ENCODE measurements around the gene LRP5. TPM values are rescaled to one million over a fixed set of nuclear protein-coding genes. Genes with fewer than 3 reads are reported as not detected.

The LRP5 gene
- polyA plus RNA-seq, 6 donors from 2014 or later, result 0.04 to 0.88 (median 0.56) TPM; not detected in 1

- Mint-ChIP-seq H3K27ac (no peak overlapping the region), H3K9me3 (no peaks in the 10 kb centered on the region), H3K4me3 (no peak overlapping the region), H3K4me1 (no peaks in the 10 kb centered on the region), H3K36me3 (no peaks in the 10 kb centered on the region), H3K27me3 (no peaks in the 10 kb centered on the region)
- no peak for DNase-seq
- ATAC-seq (ENCODE audit: low read depth in 2 of 2), result no peak
Measured at GRCh38 chr11:68416070-68416578, 103.7 kb downstream of the LRP5 start.

- Mint-ChIP-seq H3K9me3 (no peaks in the 10 kb centered on the region), H3K27me3 (no peaks in the 10 kb centered on the region), H3K4me3 (no peak overlapping the region), H3K27ac (peak overlapping the region in 1 of 6 donors; percentile 33), H3K36me3 (no peaks in the 10 kb centered on the region), H3K4me1 (no peaks in the 10 kb centered on the region)
- ATAC-seq (ENCODE audit: low read depth in 2 of 2) (no peak), DNase-seq (no peak)
Measured at GRCh38 chr11:68418648-68419047, 106.3 kb downstream of the LRP5 start.

GRCh38 chr11:68420171-68420570 lies 107.8 kb downstream of the LRP5 start:
- H3K4me3 Mint-ChIP-seq, result no peak overlapping the region

GRCh38 chr11:68423481-68423880 lies 111.1 kb downstream of the LRP5 start:
- Mint-ChIP-seq H3K36me3 (peaks cover 0 to 4% of the 10 kb centered on the region in 2 donors), H3K27ac (no peak overlapping the region), H3K27me3 (no peaks in the 10 kb centered on the region), H3K4me3 (no peak overlapping the region), H3K4me1 (no peaks in the 10 kb centered on the region), H3K9me3 (peaks cover 0 to 3% (median 1%) of the 10 kb centered on the region in 7 donors)
- ATAC-seq (ENCODE audit: low read depth in 2 of 2), result no peak
- no peak for DNase-seq

More at GRCh38 chr11:68420171-68420570, 107.8 kb downstream of the LRP5 start:
- no peaks in the 10 kb centered on the region for H3K27me3 Mint-ChIP-seq
- no peaks in the 10 kb centered on the region for H3K4me1 Mint-ChIP-seq
- no peaks in the 10 kb centered on the region for H3K36me3 Mint-ChIP-seq
- H3K27ac Mint-ChIP-seq, result peak overlapping the region in 1 of 6 donors; percentile 71
- no peak for ATAC-seq (ENCODE audit: low read depth in 2 of 2)
- H3K9me3 Mint-ChIP-seq, result no peaks in the 10 kb centered on the region
- no peak for DNase-seq

- DNase-seq, result no peak
- H3K27me3 Mint-ChIP-seq, result no peaks in the 10 kb centered on the region
- no peak for ATAC-seq (ENCODE audit: low read depth in 2 of 2)
- H3K4me3 Mint-ChIP-seq, result peak overlapping the region in 1 of 8 donors; percentile 29
- H3K36me3 Mint-ChIP-seq, result peaks cover 3 to 6% of the 10 kb centered on the region in 2 donors
- H3K4me1 Mint-ChIP-seq, result no peaks in the 10 kb centered on the region
- H3K27ac Mint-ChIP-seq, result no peak overlapping the region
- peaks cover 0 to 8% (median 4%) of the 10 kb centered on the region in 7 donors for H3K9me3 Mint-ChIP-seq
Measured at GRCh38 chr11:68424101-68424632, 111.8 kb downstream of the LRP5 start.

- Mint-ChIP-seq H3K36me3 (peaks cover 11 to 13% of the 10 kb centered on the region in 2 donors), H3K9me3 (peaks cover 4 to 19% (median 11%) of the 10 kb centered on the region in 7 donors), H3K4me1 (peaks cover 0 to 4% (median 0%) of the 10 kb centered on the region in 3 donors), H3K4me3 (no peak overlapping the region), H3K27ac (peak overlapping the region in 1 of 6 donors; percentile 53), H3K27me3 (no peaks in the 10 kb centered on the region)
- DNase-seq (no peak), ATAC-seq (ENCODE audit: low read depth in 2 of 2) (no peak)
Measured at GRCh38 chr11:68424981-68425865, 112.8 kb downstream of the LRP5 start.

- H3K27me3 Mint-ChIP-seq, result no peaks in the 10 kb centered on the region
- H3K4me3 Mint-ChIP-seq, result no peak overlapping the region
- H3K27ac Mint-ChIP-seq, result peak overlapping the region in 1 of 6 donors; percentile 9
- H3K4me1 Mint-ChIP-seq, result peaks cover 0 to 10% (median 5%) of the 10 kb centered on the region in 3 donors
- ATAC-seq (ENCODE audit: low read depth in 2 of 2) (no peak), DNase-seq (no peak)
- peaks cover 11 to 19% of the 10 kb centered on the region in 2 donors for H3K36me3 Mint-ChIP-seq
- H3K9me3 Mint-ChIP-seq, result peaks cover 4 to 25% (median 17%) of the 10 kb centered on the region in 7 donors
Measured at GRCh38 chr11:68425866-68426380, 113.5 kb downstream of the LRP5 start.

- H3K4me3 Mint-ChIP-seq, result no peak overlapping the region
- H3K9me3 Mint-ChIP-seq, result peaks cover 4 to 25% (median 17%) of the 10 kb centered on the region in 7 donors
- H3K36me3 Mint-ChIP-seq, result peaks cover 11 to 19% of the 10 kb centered on the region in 2 donors
- ATAC-seq (ENCODE audit: low read depth in 2 of 2), result no peak
- H3K4me1 Mint-ChIP-seq, result peaks cover 0 to 10% (median 5%) of the 10 kb centered on the region in 3 donors
- no peaks in the 10 kb centered on the region for H3K27me3 Mint-ChIP-seq
- DNase-seq, result no peak
- H3K27ac Mint-ChIP-seq, result no peak overlapping the region
Measured at GRCh38 chr11:68429661-68430060, 117.3 kb downstream of the LRP5 start.

- no peaks in the 10 kb centered on the region for H3K27me3 Mint-ChIP-seq
- no peak overlapping the region for H3K4me3 Mint-ChIP-seq
- ATAC-seq (ENCODE audit: low read depth in 2 of 2) (no peak), DNase-seq (no peak)
- H3K9me3 Mint-ChIP-seq, result peaks cover 4 to 25% (median 17%) of the 10 kb centered on the region in 7 donors
- peak overlapping the region in 2 of 6 donors; percentile 44 to 52 for H3K27ac Mint-ChIP-seq
- H3K4me1 Mint-ChIP-seq, result peaks cover 0 to 10% (median 5%) of the 10 kb centered on the region in 3 donors
- peaks cover 11 to 19% of the 10 kb centered on the region in 2 donors for H3K36me3 Mint-ChIP-seq
Measured at GRCh38 chr11:68430384-68430783, 118.0 kb downstream of the LRP5 start.

GRCh38 chr11:68430801-68431200 lies 118.4 kb downstream of the LRP5 start:
- peak overlapping the region in 1 of 6 donors; percentile 52 for H3K27ac Mint-ChIP-seq
- H3K4me3 Mint-ChIP-seq, result no peak overlapping the region
- peaks cover 0 to 10% (median 5%) of the 10 kb centered on the region in 3 donors for H3K4me1 Mint-ChIP-seq
- peaks cover 4 to 25% (median 17%) of the 10 kb centered on the region in 7 donors for H3K9me3 Mint-ChIP-seq
- no peak for DNase-seq
- ATAC-seq (ENCODE audit: low read depth in 2 of 2), result no peak
- H3K36me3 Mint-ChIP-seq, result peaks cover 11 to 19% of the 10 kb centered on the region in 2 donors
- no peaks in the 10 kb centered on the region for H3K27me3 Mint-ChIP-seq

- DNase-seq (no peak), ATAC-seq (ENCODE audit: low read depth in 2 of 2) (no peak)
- no peaks in the 10 kb centered on the region for H3K27me3 Mint-ChIP-seq
- peaks cover 4 to 25% (median 17%) of the 10 kb centered on the region in 7 donors for H3K9me3 Mint-ChIP-seq
- peaks cover 11 to 19% of the 10 kb centered on the region in 2 donors for H3K36me3 Mint-ChIP-seq
- H3K4me1 Mint-ChIP-seq, result peaks cover 0 to 10% (median 5%) of the 10 kb centered on the region in 3 donors
- no peak overlapping the region for H3K4me3 Mint-ChIP-seq
- peak overlapping the region in 1 of 6 donors; percentile 30 for H3K27ac Mint-ChIP-seq
Measured at GRCh38 chr11:68431984-68432645, 119.7 kb downstream of the LRP5 start.

GRCh38 chr11:68432874-68433273 lies 120.5 kb downstream of the LRP5 start:
- Mint-ChIP-seq H3K4me3 (no peak overlapping the region), H3K27ac (no peak overlapping the region), H3K4me1 (peaks cover 0 to 10% (median 5%) of the 10 kb centered on the region in 3 donors), H3K9me3 (peaks cover 4 to 25% (median 17%) of the 10 kb centered on the region in 7 donors), H3K36me3 (peaks cover 11 to 19% of the 10 kb centered on the region in 2 donors), H3K27me3 (no peaks in the 10 kb centered on the region)
- ATAC-seq (ENCODE audit: low read depth in 2 of 2) (no peak), DNase-seq (no peak)

GRCh38 chr11:68433541-68433940 lies 121.2 kb downstream of the LRP5 start:
- H3K4me1 Mint-ChIP-seq, result peaks cover 0 to 10% (median 5%) of the 10 kb centered on the region in 3 donors
- ATAC-seq (ENCODE audit: low read depth in 2 of 2) (no peak), DNase-seq (no peak)
- H3K36me3 Mint-ChIP-seq, result peaks cover 7 to 19% of the 10 kb centered on the region in 2 donors
- H3K27me3 Mint-ChIP-seq, result no peaks in the 10 kb centered on the region
- H3K4me3 Mint-ChIP-seq, result no peak overlapping the region
- H3K9me3 Mint-ChIP-seq, result peaks cover 4 to 22% (median 17%) of the 10 kb centered on the region in 7 donors
- no peak overlapping the region for H3K27ac Mint-ChIP-seq
